ENCODE results near the gene CCDC146. TPM values are rescaled to one million over a fixed set of nuclear protein-coding genes. Genes with fewer than 3 reads are reported as not detected.
"Not testable (repeated sequence)": the region's sequence is repeated elsewhere in the genome, so short reads cannot be mapped to it uniquely, and the experiment has no call there.

CCDC146 gene
- polyA plus RNA-seq, 3 donors = 0.08 to 7.2 (median 0.40) TPM

DNA sequence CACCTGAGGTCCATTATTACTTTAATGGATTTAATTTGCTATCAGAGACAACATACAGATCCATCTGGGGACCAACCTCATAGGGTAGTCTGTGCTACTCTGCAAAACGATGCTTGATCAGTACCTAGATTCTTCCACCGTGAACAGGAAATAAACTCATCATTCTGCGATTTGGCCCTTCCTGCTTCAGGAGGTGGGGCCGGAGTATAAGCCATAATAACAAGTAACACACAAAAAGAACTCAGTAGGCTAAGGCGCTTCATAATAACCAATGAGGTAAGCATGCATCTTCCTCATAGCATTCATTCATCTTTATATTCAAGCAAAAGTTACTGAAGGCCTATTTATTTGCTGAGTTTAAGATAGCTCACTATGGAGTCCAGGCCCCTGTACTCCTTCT is 42.8 kb upstream of the CCDC146 start:
- H2AFZ ChIP-seq (ENCODE audit: insufficient read depth, low read depth, low read length, poor library complexity, severe bottlenecking); intact Hi-C loops (cut with micrococcal nuclease); H3K27ac ChIP-seq (ENCODE audit: low read depth in 1 of 2, low read length in 2 of 2); H3K79me2 ChIP-seq (ENCODE audit: insufficient read depth, low read length); H3K36me3 Mint-ChIP-seq; H3K4me1 ChIP-seq (ENCODE audit: control insufficient read depth in 1 of 2, insufficient read depth in 2 of 2, low read length in 2 of 2); H3K9ac ChIP-seq (ENCODE audit: insufficient read depth, low read length, poor library complexity, severe bottlenecking); H3K27ac Mint-ChIP-seq; H3K4me1 Mint-ChIP-seq; H3K9me3 Mint-ChIP-seq; H3K27me3 ChIP-seq (ENCODE audit: control insufficient read depth in 2 of 2, insufficient read depth in 2 of 2, low read length in 2 of 2); H4K20me1 ChIP-seq (ENCODE audit: insufficient read depth, low read length); H3K9me3 ChIP-seq (replicated peaks in 1 of 2; ENCODE audit: control insufficient read depth in 1 of 2, insufficient read depth in 1 of 2, low read length in 2 of 2); H3K36me3 ChIP-seq (replicated peaks in 1 of 2; ENCODE audit: control insufficient read depth in 1 of 2, insufficient read depth in 2 of 2, low read length in 2 of 2); H3K4me3 Mint-ChIP-seq; H3K4me2 ChIP-seq (replicated peaks; ENCODE audit: extremely low read depth, low read length, poor library complexity, severe bottlenecking); DNase-seq; H3K27me3 Mint-ChIP-seq (ENCODE audit: low read depth in 3 of 3); H3K4me3 ChIP-seq (replicated peaks in 1 of 3; ENCODE audit: low read depth in 2 of 3, low read length in 3 of 3): not testable (repeated sequence)
- WGBS (ENCODE audit: insufficient coverage) = no CpG with 5 or more reads among the region's 5 CpGs

DNA sequence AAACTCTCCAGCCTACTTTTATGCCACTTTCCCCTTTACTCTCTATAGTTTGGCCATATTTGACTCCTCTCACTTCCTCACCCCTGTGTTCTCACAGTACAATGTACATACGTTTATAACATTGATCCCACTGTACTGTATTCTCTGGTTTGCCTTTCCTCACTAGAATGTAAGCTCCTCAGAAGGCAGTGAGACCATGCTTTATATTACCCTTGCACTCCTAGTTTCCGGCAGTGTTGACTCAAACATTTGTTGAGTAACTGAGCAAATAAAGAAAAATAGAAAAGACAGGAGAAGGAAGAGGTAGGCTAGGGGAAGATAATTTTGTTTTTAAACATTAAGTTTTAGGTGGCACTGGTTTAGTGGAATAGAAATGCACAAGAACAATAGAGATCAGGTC is 42.2 kb upstream of the CCDC146 start:
- H3K27me3 ChIP-seq (ENCODE audit: control insufficient read depth in 2 of 2, insufficient read depth in 2 of 2, low read length in 2 of 2); H3K4me3 Mint-ChIP-seq; H2AFZ ChIP-seq (ENCODE audit: insufficient read depth, low read depth, low read length, poor library complexity, severe bottlenecking); H3K36me3 Mint-ChIP-seq; DNase-seq; H3K79me2 ChIP-seq (ENCODE audit: insufficient read depth, low read length); H3K9ac ChIP-seq (ENCODE audit: insufficient read depth, low read length, poor library complexity, severe bottlenecking); intact Hi-C loops (cut with micrococcal nuclease); H3K4me2 ChIP-seq (replicated peaks; ENCODE audit: extremely low read depth, low read length, poor library complexity, severe bottlenecking); H3K9me3 ChIP-seq (replicated peaks in 1 of 2; ENCODE audit: control insufficient read depth in 1 of 2, insufficient read depth in 1 of 2, low read length in 2 of 2); H3K27ac ChIP-seq (ENCODE audit: low read depth in 1 of 2, low read length in 2 of 2); H3K4me1 Mint-ChIP-seq; H3K4me1 ChIP-seq (ENCODE audit: control insufficient read depth in 1 of 2, insufficient read depth in 2 of 2, low read length in 2 of 2); H3K4me3 ChIP-seq (replicated peaks in 1 of 3; ENCODE audit: low read depth in 2 of 3, low read length in 3 of 3); H3K36me3 ChIP-seq (replicated peaks in 1 of 2; ENCODE audit: control insufficient read depth in 1 of 2, insufficient read depth in 2 of 2, low read length in 2 of 2); H4K20me1 ChIP-seq (ENCODE audit: insufficient read depth, low read length); H3K9me3 Mint-ChIP-seq; H3K27me3 Mint-ChIP-seq (ENCODE audit: low read depth in 3 of 3): not testable (repeated sequence)
- peak overlapping the region in 1 of 7 donors; percentile 68 for H3K27ac Mint-ChIP-seq
- WGBS (ENCODE audit: insufficient coverage) = no CpG with 5 or more reads among the region's 2 CpGs

DNA sequence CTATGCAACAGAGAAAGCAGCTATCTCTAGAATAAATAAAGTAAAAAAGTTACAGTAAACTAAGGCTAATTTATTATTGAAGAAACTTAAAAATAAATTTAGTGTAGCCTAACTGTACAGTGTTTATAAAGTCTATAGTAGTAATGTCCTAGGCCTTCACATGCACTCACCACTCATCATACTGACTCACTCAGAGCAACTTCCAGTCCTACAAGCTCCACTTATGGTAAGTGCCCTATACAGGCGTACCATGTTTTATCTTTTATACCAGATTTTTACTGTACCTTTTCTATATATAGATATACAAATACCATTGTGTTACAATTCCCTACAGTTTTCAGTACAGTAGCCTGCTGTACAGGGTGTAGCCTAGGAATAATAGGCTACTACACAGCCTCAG is 40.2 kb upstream of the CCDC146 start:
- H3K27ac ChIP-seq (ENCODE audit: low read depth in 1 of 2, low read length in 2 of 2); H3K9me3 Mint-ChIP-seq; H2AFZ ChIP-seq (ENCODE audit: insufficient read depth, low read depth, low read length, poor library complexity, severe bottlenecking); DNase-seq; H3K9ac ChIP-seq (ENCODE audit: insufficient read depth, low read length, poor library complexity, severe bottlenecking); H3K79me2 ChIP-seq (ENCODE audit: insufficient read depth, low read length); H3K36me3 ChIP-seq (replicated peaks in 1 of 2; ENCODE audit: control insufficient read depth in 1 of 2, insufficient read depth in 2 of 2, low read length in 2 of 2); H3K27me3 ChIP-seq (ENCODE audit: control insufficient read depth in 2 of 2, insufficient read depth in 2 of 2, low read length in 2 of 2); H3K9me3 ChIP-seq (replicated peaks in 1 of 2; ENCODE audit: control insufficient read depth in 1 of 2, insufficient read depth in 1 of 2, low read length in 2 of 2); H3K4me3 ChIP-seq (replicated peaks in 1 of 3; ENCODE audit: low read depth in 2 of 3, low read length in 3 of 3); H4K20me1 ChIP-seq (ENCODE audit: insufficient read depth, low read length); H3K4me1 Mint-ChIP-seq; H3K4me1 ChIP-seq (ENCODE audit: control insufficient read depth in 1 of 2, insufficient read depth in 2 of 2, low read length in 2 of 2); H3K4me2 ChIP-seq (replicated peaks; ENCODE audit: extremely low read depth, low read length, poor library complexity, severe bottlenecking); H3K36me3 Mint-ChIP-seq; intact Hi-C loops (cut with micrococcal nuclease); H3K27me3 Mint-ChIP-seq (ENCODE audit: low read depth in 3 of 3); H3K4me3 Mint-ChIP-seq: not testable (repeated sequence)
- WGBS (ENCODE audit: insufficient coverage) = no CpG with 5 or more reads among the region's 1 CpG
- peak overlapping the region in 1 of 7 donors; percentile 68 for H3K27ac Mint-ChIP-seq

DNA sequence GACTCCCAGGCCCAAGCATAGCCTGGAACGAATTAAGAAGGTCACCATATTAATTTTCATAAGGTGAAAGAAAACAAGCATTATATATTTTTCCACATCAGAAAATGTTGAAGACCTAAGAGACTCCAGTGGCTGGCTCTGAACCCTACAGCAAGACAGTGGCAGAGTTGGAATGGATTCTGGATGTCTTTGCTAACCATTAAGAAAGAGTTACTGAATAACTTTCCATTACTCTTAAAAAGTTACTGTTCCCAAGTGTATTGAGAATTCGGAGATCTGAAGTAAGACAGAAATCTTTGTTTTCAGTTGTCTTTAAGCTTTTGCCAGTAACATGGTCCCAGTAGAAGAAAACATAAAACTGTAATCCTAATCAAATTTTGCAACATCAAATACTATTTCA is 30.1 kb upstream of the CCDC146 start:
- H3K4me3 Mint-ChIP-seq; H3K27me3 Mint-ChIP-seq (ENCODE audit: low read depth in 3 of 3); intact Hi-C loops (cut with micrococcal nuclease); H3K79me2 ChIP-seq (ENCODE audit: insufficient read depth, low read length); H3K27ac ChIP-seq (ENCODE audit: low read depth in 1 of 2, low read length in 2 of 2); H3K4me3 ChIP-seq (replicated peaks in 1 of 3; ENCODE audit: low read depth in 2 of 3, low read length in 3 of 3); H4K20me1 ChIP-seq (ENCODE audit: insufficient read depth, low read length); H3K4me1 ChIP-seq (ENCODE audit: control insufficient read depth in 1 of 2, insufficient read depth in 2 of 2, low read length in 2 of 2); H3K4me1 Mint-ChIP-seq; H3K27me3 ChIP-seq (ENCODE audit: control insufficient read depth in 2 of 2, insufficient read depth in 2 of 2, low read length in 2 of 2); H3K9ac ChIP-seq (ENCODE audit: insufficient read depth, low read length, poor library complexity, severe bottlenecking); H3K4me2 ChIP-seq (replicated peaks; ENCODE audit: extremely low read depth, low read length, poor library complexity, severe bottlenecking); DNase-seq; H3K9me3 ChIP-seq (replicated peaks in 1 of 2; ENCODE audit: control insufficient read depth in 1 of 2, insufficient read depth in 1 of 2, low read length in 2 of 2); H2AFZ ChIP-seq (ENCODE audit: insufficient read depth, low read depth, low read length, poor library complexity, severe bottlenecking): not testable (repeated sequence)
- WGBS (ENCODE audit: insufficient coverage) = no CpG with 5 or more reads among the region's 2 CpGs
- Mint-ChIP-seq H3K27ac (peak overlapping the region in 1 of 7 donors; percentile 35), H3K36me3 (peaks cover 27 to 28% of the 10 kb centered on the region in 2 donors), H3K9me3 (peaks cover 6 to 12% (median 10%) of the 10 kb centered on the region in 7 donors)
- H3K36me3 ChIP-seq (replicated peaks in 1 of 2; ENCODE audit: control insufficient read depth in 1 of 2, insufficient read depth in 2 of 2, low read length in 2 of 2) = peaks cover 0 to 18% of the 10 kb centered on the region in 2 donors
